HEK293T (cell line): ENCODE results near the gene SMIM5.

Source experiments
- CTCF ChIA-PET: fragments of 350-600 bp; formaldehyde crosslinking; extraction: SDS; loops from one replicate; lab custom pipeline; 2021; ENCODE audit warnings: antibody characterized with exemption, inconsistent platforms; lab: Yijun Ruan, JAX
- POLR2A ChIA-PET: fragments of 350-600 bp; formaldehyde crosslinking; extraction: SDS; loops from one replicate; lab custom pipeline; 2020; ENCODE audit warnings: antibody characterized with exemption, inconsistent platforms; lab: Yijun Ruan, JAX
- DNase-seq: peaks from one replicate; pipeline ENCODE4 v3.0.0; 2012; ENCODE audit warnings: mixed read lengths; ENCODE audit errors: extremely low spot score
- ARNT ChIP-seq: fragments of 450-650 bp; IDR thresholded peaks from 2 replicates; pipeline ENCODE4 v1.6.1; 2017; ENCODE audit warnings: mild to moderate bottlenecking
- BHLHE40 ChIP-seq: fragments of 450-650 bp; IDR thresholded peaks from 2 replicates; pipeline ENCODE4 v1.6.1; 2016; ENCODE audit warnings: mild to moderate bottlenecking, moderate library complexity, borderline replicate concordance
- CTBP1 ChIP-seq: fragments of 450-650 bp; IDR thresholded peaks from 2 replicates; pipeline ENCODE4 v1.6.1; 2016; ENCODE audit warnings: borderline replicate concordance
- ELF4 ChIP-seq: fragments of 450-650 bp; IDR thresholded peaks from 2 replicates; pipeline ENCODE4 v1.6.1; 2017; ENCODE audit warnings: antibody characterized with exemption
- FOXA1 ChIP-seq: fragments of 450-650 bp; IDR thresholded peaks from 2 replicates; pipeline ENCODE4 v1.6.1; 2016; ENCODE audit warnings: mild to moderate bottlenecking
- FOXK2 ChIP-seq: fragments of 450-650 bp; IDR thresholded peaks from 2 replicates; pipeline ENCODE4 v1.6.1; 2016; ENCODE audit warnings: mild to moderate bottlenecking
- FOXM1 ChIP-seq: fragments of 450-650 bp; IDR thresholded peaks from 2 replicates; pipeline ENCODE4 v1.6.1; 2017; ENCODE audit warnings: mild to moderate bottlenecking, borderline replicate concordance
- HDGF ChIP-seq: fragments of 450-650 bp; IDR thresholded peaks from 2 replicates; pipeline ENCODE4 v1.6.1; 2017; ENCODE audit warnings: antibody characterized with exemption, borderline replicate concordance
- L3MBTL2 ChIP-seq: fragments of 450-650 bp; conservative IDR thresholded peaks from 2 replicates; pipeline ENCODE4 v1.6.1; 2016; ENCODE audit warnings: mild to moderate bottlenecking
- LEF1 ChIP-seq: fragments of 450-650 bp; IDR thresholded peaks from 2 replicates; pipeline ENCODE4 v1.6.1; 2017; ENCODE audit warnings: mild to moderate bottlenecking, borderline replicate concordance
- NFRKB ChIP-seq: fragments of 450-650 bp; IDR thresholded peaks from 2 replicates; pipeline ENCODE4 v1.6.1; 2016; ENCODE audit warnings: mild to moderate bottlenecking, moderate library complexity
- PKNOX1 ChIP-seq: fragments of 450-650 bp; IDR thresholded peaks from 2 replicates; pipeline ENCODE4 v1.6.1; 2016
- SP1 ChIP-seq: fragments of 450-650 bp; IDR thresholded peaks from 2 replicates; pipeline ENCODE4 v1.6.1; 2017
- SUZ12 ChIP-seq: fragments of 450-650 bp; IDR thresholded peaks from 2 replicates; pipeline ENCODE4 v1.6.1; 2016; ENCODE audit warnings: mild to moderate bottlenecking
- TARDBP ChIP-seq: fragments of 450-650 bp; IDR thresholded peaks from 2 replicates; pipeline ENCODE4 v1.6.1; 2016
- ZNF384 ChIP-seq: fragments of 450-650 bp; IDR thresholded peaks from 2 replicates; pipeline ENCODE4 v1.6.1; 2016

Gene SMIM5

GRCh38 chr17:75624714-75625345, 8.4 kb upstream of the SMIM5 start:
- TF ChIP-seq FOXK2 = no peak
- no peak for TF ChIP-seq FOXA1
- TF ChIP-seq SUZ12 = no peak
- TF ChIP-seq LEF1 = no peak
- no peak for TF ChIP-seq NFRKB
- no peak for TF ChIP-seq PKNOX1
- TF ChIP-seq CTBP1 = no peak
- no peak for TF ChIP-seq TARDBP
- TF ChIP-seq ZNF384 = no peak
- TF ChIP-seq ELF4 = no peak
- TF ChIP-seq FOXM1 = no peak
- no peak for TF ChIP-seq HDGF
- TF ChIP-seq ARNT = no peak
- no peak for TF ChIP-seq SP1
- TF ChIP-seq L3MBTL2 = no peak
- TF ChIP-seq BHLHE40 = no peak
- CTCF ChIA-PET = interaction anchor here (0.6 to 6.2 kb wide), 8 partner anchors 8 to 194 kb away, joined by 3 to 58 read pairs (median 9); partner anchors contain the start of gene SMIM5
- no peak for DNase-seq
- POLR2A ChIA-PET = interaction anchor here (1.0 to 1.4 kb wide), 4 partner anchors 16 to 155 kb away, joined by 3 read pairs; partner anchors contain the start of genes RECQL5 and SAP30BP

GRCh38 chr17:75625813-75626486, 7.3 kb upstream of the SMIM5 start:
- TF ChIP-seq L3MBTL2 = no peak
- TF ChIP-seq LEF1 = no peak
- TF ChIP-seq ARNT = no peak
- no peak for TF ChIP-seq SUZ12
- DNase-seq = peak; percentile 80
- ChIA-PET POLR2A (interaction anchor here (1.0 to 1.4 kb wide), 3 partner anchors 17 to 154 kb away, joined by 3 read pairs; partner anchors contain the start of genes RECQL5 and SAP30BP), CTCF (interaction anchor here (0.5 to 4.7 kb wide), 11 partner anchors 8 to 191 kb away, joined by 3 to 26 read pairs (median 4); partner anchors contain the start of gene SMIM5)

DNA sequence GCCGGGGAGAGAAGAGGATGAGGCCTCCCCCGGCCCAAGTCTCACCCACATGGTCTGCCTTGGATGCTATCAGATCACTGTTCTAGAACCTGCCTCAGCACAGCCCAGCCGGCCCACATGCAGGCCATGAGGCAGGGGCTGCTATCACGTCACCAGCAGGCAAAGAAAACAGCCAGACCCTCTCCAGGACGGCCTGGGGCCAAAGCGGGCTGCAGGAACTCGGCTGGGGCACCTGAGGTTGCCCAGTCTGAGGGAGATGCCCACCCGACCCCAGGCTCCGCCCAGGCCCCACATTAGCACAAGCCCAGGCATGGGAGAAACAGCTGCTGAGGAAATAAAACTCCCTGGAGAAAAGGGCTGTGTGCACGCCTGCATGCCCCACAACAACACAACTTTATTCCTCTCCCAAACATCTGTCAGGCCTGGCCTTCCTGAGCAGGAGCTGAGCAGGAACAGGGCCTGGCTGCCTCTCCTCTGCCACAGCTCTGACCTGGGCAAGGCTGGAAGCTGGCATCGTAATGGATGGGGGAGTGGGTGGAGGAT, 6.7 kb upstream of the SMIM5 start:
- CTCF ChIA-PET = interaction anchor here (0.7 to 4.7 kb wide), 5 partner anchors 10 to 191 kb away, joined by 3 to 26 read pairs (median 12); no protein-coding TSS in a partner anchor
- POLR2A ChIA-PET = interaction anchor here (1.4 kb wide), 1 partner anchor 17 kb away, joined by 3 read pairs; no protein-coding TSS in a partner anchor
- no peak for DNase-seq
- no peak for TF ChIP-seq PKNOX1
- no peak for TF ChIP-seq L3MBTL2
- no peak for TF ChIP-seq TARDBP
- TF ChIP-seq ELF4 = no peak
- no peak for TF ChIP-seq ZNF384
- no peak for TF ChIP-seq FOXM1
- TF ChIP-seq SP1 = no peak
- TF ChIP-seq FOXA1 = no peak
- no peak for TF ChIP-seq NFRKB
- no peak for TF ChIP-seq SUZ12
- no peak for TF ChIP-seq ARNT
- no peak for TF ChIP-seq BHLHE40
- no peak for TF ChIP-seq HDGF
- TF ChIP-seq FOXK2 = no peak
- no peak for TF ChIP-seq LEF1
- TF ChIP-seq CTBP1 = no peak

DNA sequence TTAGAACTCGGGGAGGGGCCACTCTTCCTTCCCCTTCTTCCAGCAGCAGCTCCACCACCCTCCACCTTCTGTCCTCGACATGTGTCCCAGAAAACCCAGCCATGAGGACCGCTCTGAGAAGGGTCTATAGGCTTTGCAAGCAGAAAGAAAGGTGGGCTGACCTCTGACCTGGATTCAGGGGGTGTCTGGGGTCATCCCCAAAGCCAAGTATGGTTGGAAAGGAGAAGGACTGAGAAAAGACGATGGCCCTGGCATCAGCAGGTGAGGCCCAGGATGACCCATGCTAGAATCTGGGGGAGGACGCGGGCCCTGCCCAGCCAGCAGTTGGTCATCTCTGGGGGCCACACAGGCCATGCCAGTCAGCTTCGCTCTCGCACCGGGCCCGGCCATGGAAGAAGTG, 6.1 kb upstream of the SMIM5 start:
- TF ChIP-seq LEF1 (no peak), ARNT (no peak), FOXA1 (no peak), CTBP1 (no peak), SUZ12 (no peak), ZNF384 (no peak), ELF4 (no peak), NFRKB (no peak), PKNOX1 (no peak), FOXM1 (no peak), SP1 (no peak), BHLHE40 (no peak), L3MBTL2 (no peak), HDGF (no peak), TARDBP (no peak), FOXK2 (no peak)
- no peak for DNase-seq
- ChIA-PET CTCF (interaction anchor here (4.7 kb wide), 1 partner anchor 25 kb away, joined by 26 read pairs; no protein-coding TSS in a partner anchor), POLR2A (no interaction called here)

DNA sequence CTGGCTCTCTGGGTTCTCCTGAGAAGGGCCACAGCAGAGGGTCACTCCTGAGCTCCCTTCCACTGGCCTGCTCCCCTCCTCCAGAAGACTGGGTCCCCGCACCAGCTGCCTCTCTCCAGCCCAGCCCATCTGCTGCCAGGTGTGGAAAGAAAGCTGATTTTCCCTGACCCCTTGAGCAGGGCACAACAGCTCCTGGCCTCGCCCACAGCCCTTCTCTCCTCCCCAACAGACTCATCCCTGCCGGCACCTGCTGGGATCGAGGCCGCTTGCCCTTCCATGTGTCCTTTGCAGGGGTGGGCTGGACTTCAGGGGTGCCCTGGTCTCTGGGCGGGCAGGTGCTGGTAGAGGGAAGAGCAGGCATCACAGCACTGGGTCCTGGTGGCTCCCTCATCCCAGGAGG, 4.8 kb upstream of the SMIM5 start:
- CTCF ChIA-PET = interaction anchor here (0.5 to 1.2 kb wide), 4 partner anchors 27 to 122 kb away, joined by 3 to 5 read pairs (median 4); no protein-coding TSS in a partner anchor
- POLR2A ChIA-PET = interaction anchor here (1.3 to 1.7 kb wide), 2 partner anchors 33 to 152 kb away, joined by 3 to 5 read pairs; no protein-coding TSS in a partner anchor
- TF ChIP-seq FOXA1 (no peak), SP1 (no peak), ZNF384 (no peak), FOXM1 (no peak), SUZ12 (no peak), L3MBTL2 (no peak)
- DNase-seq = no peak
